ENCODE measurements around the gene SIN3B. TPM values are rescaled to one million over a fixed set of nuclear protein-coding genes. Genes with fewer than 3 reads are reported as not detected.

Gene SIN3B
- total and polyA plus RNA-seq, 2 of the 13 experiments (the other 11 are each of a cell fraction or from before 2014, with no cell fraction given): 12.9 to 25.7 TPM

DNA sequence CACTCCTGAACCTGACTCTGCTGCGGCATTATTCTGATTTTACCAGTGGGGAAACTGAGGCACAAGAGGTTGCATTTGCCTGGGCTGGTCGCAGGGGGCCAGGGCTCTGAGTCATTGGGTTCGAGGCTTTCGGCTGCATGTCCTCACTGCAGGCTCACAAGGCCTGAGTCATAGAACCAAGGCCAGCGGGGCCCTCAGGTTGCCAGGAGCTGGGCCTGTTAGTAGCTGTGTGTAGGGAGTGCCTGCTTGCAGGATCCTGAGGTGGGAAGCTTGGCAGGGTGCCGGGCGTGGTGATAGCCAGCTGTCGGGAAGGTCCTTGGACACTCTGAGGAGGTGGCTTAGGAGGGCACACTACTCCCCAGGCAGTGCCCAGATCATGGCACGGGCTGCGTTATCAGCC lies 38.0 kb downstream of the SIN3B start:
- Histone ChIP-seq H4K20me1 (ENCODE audit: insufficient read depth, low read length) (no peaks in the 10 kb centered on the region), H3K9ac (ENCODE audit: insufficient read depth, low read depth, low read length) (no peak overlapping the region), H3K27me3 (ENCODE audit: control insufficient read depth in 1 of 2, insufficient read depth in 2 of 2, low read length in 2 of 2) (no peaks in the 10 kb centered on the region), H3K4me3 (replicated peaks in 1 of 3; ENCODE audit: insufficient read depth in 1 of 3, low read depth in 2 of 3, low read length in 3 of 3) (no peak overlapping the region), H3K79me2 (ENCODE audit: insufficient read depth, low read length) (no peaks in the 10 kb centered on the region), H3K4me2 (ENCODE audit: low read depth, low read length) (no peak overlapping the region), H2AFZ (ENCODE audit: low read length) (no peak overlapping the region), H3K27ac (ENCODE audit: extremely low read length, insufficient read depth, low read length) (no peak overlapping the region), H3K9me3 (ENCODE audit: low read length) (no peaks in the 10 kb centered on the region), H3K36me3 (replicated peaks in 1 of 2; ENCODE audit: control insufficient read depth in 1 of 2, insufficient read depth in 2 of 2, low read length in 2 of 2) (peaks cover 27 to 70% of the 10 kb centered on the region in 2 experiments; a peak in 4 of 5 replicates), H3K4me1 (ENCODE audit: insufficient read depth, low read length) (no peaks in the 10 kb centered on the region)
- no peak for FAIRE-seq
- no peak for ATAC-seq
- in situ Hi-C loops (cut with HindIII; ENCODE audit: extremely low pct_ligation_motif_present, low pct_unique_long_range_greater_than_20kb) (no loop called here), intact Hi-C loops (cut with micrococcal nuclease; ENCODE audit: unreplicated experiment) (no loop called here)
- TF ChIP-seq GZF1 (CRISPR knock-in tag; IDR thresholded peaks at IDR 0.05) (no peak), TGIF2 (CRISPR knock-in tag; IDR thresholded peaks at IDR 0.05) (no peak), SNRNP70 (IDR thresholded peaks at IDR 0.05; ENCODE audit: low read depth, low read length) (no peak), ZNF121 (CRISPR knock-in tag; IDR thresholded peaks at IDR 0.05) (no peak), SRSF4 (IDR thresholded peaks at IDR 0.05; ENCODE audit: low read depth, low read length, poor library complexity, severe bottlenecking) (no peak), MIER3 (CRISPR knock-in tag; IDR thresholded peaks at IDR 0.05; ENCODE audit: borderline replicate concordance) (no peak), ZSCAN31 (CRISPR knock-in tag; IDR thresholded peaks at IDR 0.05; ENCODE audit: low read depth) (no peak), ZBTB38 (CRISPR knock-in tag; IDR thresholded peaks at IDR 0.05) (no peak), MYNN (CRISPR knock-in tag; IDR thresholded peaks at IDR 0.05; ENCODE audit: low read depth) (no peak), ZFP36L1 (CRISPR knock-in tag; IDR thresholded peaks at IDR 0.05) (no peak), NCOA1 (CRISPR knock-in tag; IDR thresholded peaks at IDR 0.05) (no peak), ZNF615 (CRISPR knock-in tag; IDR thresholded peaks at IDR 0.05; ENCODE audit: borderline replicate concordance) (no peak), KAT2B (IDR thresholded peaks at IDR 0.05; ENCODE audit: borderline replicate concordance, low read depth, low read length) (no peak), ZFP41 (CRISPR knock-in tag; IDR thresholded peaks at IDR 0.05; ENCODE audit: borderline replicate concordance) (no peak), CHD2 (IDR thresholded peaks at IDR 0.05; ENCODE audit: low read depth, low read length) (no peak), THYN1 (CRISPR knock-in tag; IDR thresholded peaks at IDR 0.05; ENCODE audit: borderline replicate concordance, low read depth) (no peak), RAD51 (IDR thresholded peaks at IDR 0.05; ENCODE audit: borderline replicate concordance) (no peak), NFKBIZ (CRISPR knock-in tag; IDR thresholded peaks at IDR 0.05) (no peak), CBFB (CRISPR knock-in tag; IDR thresholded peaks at IDR 0.05) (no peak)
- TF ChIP-seq, protein P1, sequence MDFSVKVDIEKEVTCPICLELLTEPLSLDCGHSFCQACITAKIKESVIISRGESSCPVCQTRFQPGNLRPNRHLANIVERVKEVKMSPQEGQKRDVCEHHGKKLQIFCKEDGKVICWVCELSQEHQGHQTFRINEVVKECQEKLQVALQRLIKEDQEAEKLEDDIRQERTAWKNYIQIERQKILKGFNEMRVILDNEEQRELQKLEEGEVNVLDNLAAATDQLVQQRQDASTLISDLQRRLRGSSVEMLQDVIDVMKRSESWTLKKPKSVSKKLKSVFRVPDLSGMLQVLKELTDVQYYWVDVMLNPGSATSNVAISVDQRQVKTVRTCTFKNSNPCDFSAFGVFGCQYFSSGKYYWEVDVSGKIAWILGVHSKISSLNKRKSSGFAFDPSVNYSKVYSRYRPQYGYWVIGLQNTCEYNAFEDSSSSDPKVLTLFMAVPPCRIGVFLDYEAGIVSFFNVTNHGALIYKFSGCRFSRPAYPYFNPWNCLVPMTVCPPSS (IDR thresholded peaks at IDR 0.05): no peak
- CTCF ChIA-PET (ENCODE audit: low intra/inter-chr PET ratio, low total read pairs): no interaction called here
- no TSS peak for BruUV-seq (replicated peaks)
- POLR2A ChIA-PET: no interaction called here
- WGBS (ENCODE audit: low lambda C conversion rate): 100% methylated on average over 2 of the region's 10 CpGs
- no peak for DNase-seq (ENCODE audit: low spot score)
